ENCODE results near the gene RUVBL1. TPM values are rescaled to one million over a fixed set of nuclear protein-coding genes. Genes with fewer than 3 reads are reported as not detected.

RUVBL1 gene
- total RNA-seq, 1 donor from 2014 or later = 82.7 TPM

GRCh38 chr3:128113817-128114794 lies 9.5 kb downstream of the RUVBL1 start:
- DNase-seq (ENCODE audit: low read depth) = no peak
- TF ChIP-seq CTCF (conservative IDR thresholded peaks at IDR 0.05; ENCODE audit: low read depth, low read length) = no peak
- no peak overlapping the region for H3K4me3 ChIP-seq (ENCODE audit: low read depth, low read length)

- no peak for TF ChIP-seq CTCF (conservative IDR thresholded peaks at IDR 0.05; ENCODE audit: low read depth, low read length)
- H3K4me3 ChIP-seq (ENCODE audit: low read depth, low read length) = no peak overlapping the region
- peak; percentile 64 for DNase-seq (ENCODE audit: low read depth)
These were observed 11.1 kb downstream of the RUVBL1 start for GRCh38 chr3:128112357-128112968.

GRCh38 chr3:128111147-128111546 lies 12.5 kb downstream of the RUVBL1 start:
- no peak for DNase-seq (ENCODE audit: low read depth)
- no peak for TF ChIP-seq CTCF (conservative IDR thresholded peaks at IDR 0.05; ENCODE audit: low read depth, low read length)
- H3K4me3 ChIP-seq (ENCODE audit: low read depth, low read length) = no peak overlapping the region

- TF ChIP-seq CTCF (conservative IDR thresholded peaks at IDR 0.05; ENCODE audit: low read depth, low read length) = no peak
- no peak overlapping the region for H3K4me3 ChIP-seq (ENCODE audit: low read depth, low read length)
- DNase-seq (ENCODE audit: low read depth) = no peak
These were observed 15.8 kb downstream of the RUVBL1 start for GRCh38 chr3:128107834-128108233.

GRCh38 chr3:128103136-128103676 lies 20.4 kb downstream of the RUVBL1 start:
- TF ChIP-seq CTCF (conservative IDR thresholded peaks at IDR 0.05; ENCODE audit: low read depth, low read length) = no peak
- DNase-seq (ENCODE audit: low read depth) = no peak
- H3K4me3 ChIP-seq (ENCODE audit: low read depth, low read length) = no peak overlapping the region

- no peak for TF ChIP-seq CTCF (conservative IDR thresholded peaks at IDR 0.05; ENCODE audit: low read depth, low read length)
- no peak for DNase-seq (ENCODE audit: low read depth)
- H3K4me3 ChIP-seq (ENCODE audit: low read depth, low read length) = no peak overlapping the region
These were observed 23.0 kb downstream of the RUVBL1 start for GRCh38 chr3:128100638-128101037.
